ENCODE data around the gene AHNAK. TPM values are rescaled to one million over a fixed set of nuclear protein-coding genes. Genes with fewer than 3 reads are reported as not detected.

Gene AHNAK
- polyA plus RNA-seq, 2 of the 4 experiments (the other 2 are of a cell fraction) = 43.3 to 82.0 TPM

DNA sequence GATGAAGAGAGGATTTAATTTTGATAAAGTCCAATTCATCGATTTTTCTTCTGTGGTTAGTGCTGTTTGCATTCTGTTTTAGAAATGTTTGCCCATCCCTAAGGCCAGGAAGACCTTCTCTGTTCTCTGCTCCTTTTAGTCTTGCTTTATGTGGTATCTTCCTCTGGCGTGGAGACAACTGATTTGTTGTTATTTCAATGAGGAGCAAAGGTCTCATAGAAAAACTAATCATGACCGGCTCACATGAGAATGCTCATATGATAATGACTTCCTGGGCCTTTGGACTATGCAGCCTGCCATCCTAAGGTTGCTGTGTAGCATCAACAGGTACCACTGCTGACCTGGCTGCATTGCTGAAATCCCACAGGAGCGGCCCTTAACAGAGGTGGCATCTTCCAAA is 108.0 kb downstream of the AHNAK start (continued):
- TF ChIP-seq EHMT2 (IDR thresholded peaks at IDR 0.05; ENCODE audit: low read depth) (no peak), MYC (IDR thresholded peaks at IDR 0.05; ENCODE audit: borderline replicate concordance, low read length) (no peak), ZFP36 (IDR thresholded peaks at IDR 0.05; ENCODE audit: borderline replicate concordance, partially characterized antibody) (no peak)

DNA sequence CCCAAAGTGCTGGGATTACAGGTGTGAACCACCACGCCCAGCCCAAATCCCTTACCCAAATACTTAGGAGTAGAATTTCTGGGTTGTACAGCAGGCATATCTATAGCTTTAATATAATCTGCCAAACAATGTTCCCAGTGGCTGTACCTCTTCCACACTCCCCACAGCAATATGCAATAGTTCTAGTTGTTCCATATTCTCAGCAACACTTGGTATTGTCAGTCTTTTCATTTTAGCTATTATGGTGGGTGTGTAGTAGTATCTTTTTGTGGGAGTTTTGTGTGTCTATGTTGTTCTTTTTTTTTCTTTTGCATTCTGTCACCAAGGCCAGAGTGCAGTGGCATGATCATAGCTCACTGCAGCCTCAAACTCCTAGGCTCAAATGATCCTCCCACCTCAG is 109.0 kb downstream of the AHNAK start:
- no peak for ATAC-seq
- Histone ChIP-seq H3K4me3 (no peak overlapping the region), H3K4me1 (peaks cover 17% of the 10 kb centered on the region), H3K9me3 (no peaks in the 10 kb centered on the region), H3K27ac (no peak overlapping the region), H3K4me2 (no peak overlapping the region)
- CTCF ChIA-PET = interaction anchor here (0.7 to 3.0 kb wide), 5 partner anchors 13 to 105 kb away, joined by 4 to 25 read pairs (median 14); no protein-coding TSS in a partner anchor
- no peak for FAIRE-seq
- DNase-seq (ENCODE audit: low read depth in 1 of 2, low spot score in 1 of 2) = no peak
- POLR2A ChIA-PET = no interaction called here
- WGBS (ENCODE audit: missing lambda C conversion rate) = 67% methylated on average over 1 of the region's 1 CpG
- TF ChIP-seq, protein P1, sequence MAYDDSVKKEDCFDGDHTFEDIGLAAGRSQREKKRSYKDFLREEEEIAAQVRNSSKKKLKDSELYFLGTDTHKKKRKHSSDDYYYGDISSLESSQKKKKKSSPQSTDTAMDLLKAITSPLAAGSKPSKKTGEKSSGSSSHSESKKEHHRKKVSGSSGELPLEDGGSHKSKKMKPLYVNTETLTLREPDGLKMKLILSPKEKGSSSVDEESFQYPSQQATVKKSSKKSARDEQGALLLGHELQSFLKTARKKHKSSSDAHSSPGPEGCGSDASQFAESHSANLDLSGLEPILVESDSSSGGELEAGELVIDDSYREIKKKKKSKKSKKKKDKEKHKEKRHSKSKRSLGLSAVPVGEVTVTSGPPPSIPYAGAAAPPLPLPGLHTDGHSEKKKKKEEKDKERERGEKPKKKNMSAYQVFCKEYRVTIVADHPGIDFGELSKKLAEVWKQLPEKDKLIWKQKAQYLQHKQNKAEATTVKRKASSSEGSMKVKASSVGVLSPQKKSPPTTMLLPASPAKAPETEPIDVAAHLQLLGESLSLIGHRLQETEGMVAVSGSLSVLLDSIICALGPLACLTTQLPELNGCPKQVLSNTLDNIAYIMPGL (CRISPR knock-in tag; IDR thresholded peaks at IDR 0.05; ENCODE audit: borderline replicate concordance) = no peak
- TF ChIP-seq MYC (IDR thresholded peaks at IDR 0.05; ENCODE audit: borderline replicate concordance, low read length) (no peak), POLR2A (IDR thresholded peaks at IDR 0.05; ENCODE audit: low read length) (no peak), ZSCAN20 (CRISPR knock-in tag; IDR thresholded peaks at IDR 0.05) (no peak), TP53 (CRISPR knock-in tag; IDR thresholded peaks at IDR 0.05) (no peak), NPAS2 (CRISPR knock-in tag; IDR thresholded peaks at IDR 0.05; ENCODE audit: borderline replicate concordance) (no peak), RFX5 (IDR thresholded peaks at IDR 0.05) (no peak), FOSL2 (IDR thresholded peaks at IDR 0.05) (no peak), FOSL2 (CRISPR knock-in tag; IDR thresholded peaks at IDR 0.05) (no peak), TFCP2L1 (CRISPR knock-in tag; IDR thresholded peaks at IDR 0.05) (no peak)

DNA sequence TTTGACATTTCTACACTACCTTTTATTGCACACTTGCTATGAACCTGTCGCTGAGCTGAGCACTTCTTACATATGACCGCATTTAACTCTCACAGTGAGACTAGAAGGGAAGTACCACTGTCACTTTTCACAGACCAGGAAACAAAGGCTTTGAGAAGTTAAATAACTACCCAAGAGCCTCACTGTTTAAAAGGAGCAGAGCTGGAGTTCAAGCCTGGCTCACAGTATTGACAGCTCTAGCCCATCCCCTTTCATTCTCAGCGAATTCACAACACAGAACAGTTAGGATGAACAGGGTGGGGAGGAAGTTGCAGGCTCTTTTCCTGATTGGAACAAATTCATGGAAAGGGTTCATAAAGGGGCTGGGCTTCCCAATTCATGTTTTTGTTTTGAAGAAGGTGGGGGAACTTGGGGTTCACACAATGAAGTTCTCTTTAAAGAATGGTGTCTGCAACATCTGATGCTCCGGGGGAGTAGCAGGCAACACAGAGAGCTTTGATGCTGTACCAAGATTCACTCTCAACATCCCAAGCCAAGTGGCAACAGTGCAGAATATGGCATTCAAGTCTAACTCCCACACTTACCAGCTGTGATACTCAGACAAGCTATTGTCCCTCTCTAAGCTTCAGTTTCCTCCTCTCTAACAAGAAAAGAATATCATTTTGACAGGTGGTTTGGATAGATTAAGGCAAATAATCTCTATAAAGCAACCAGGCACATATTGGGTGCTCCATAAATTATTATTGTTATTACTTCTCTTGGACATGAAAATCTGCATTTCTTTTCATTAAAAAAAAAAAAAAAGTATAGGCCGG is 110.6 kb downstream of the AHNAK start:
- WGBS (ENCODE audit: missing lambda C conversion rate) = 80% methylated on average over 5 of the region's 5 CpGs
- no peak overlapping the region for H3K27ac ChIP-seq
- CTCF ChIA-PET = interaction anchor here (0.8 to 3.0 kb wide), 11 partner anchors 9 to 427 kb away, joined by 3 to 25 read pairs (median 4); partner anchors contain the start of gene SCGB1A1
- H3K9me3 ChIP-seq = no peaks in the 10 kb centered on the region
- peaks cover 33% of the 10 kb centered on the region for H3K4me1 ChIP-seq
- ATAC-seq = no peak
- DNase-seq (ENCODE audit: low read depth in 1 of 2, low spot score in 1 of 2) = no peak
- H3K4me2 ChIP-seq = no peak overlapping the region
- TF ChIP-seq MYC (IDR thresholded peaks at IDR 0.05; ENCODE audit: borderline replicate concordance, low read length) = no peak
- no peak for FAIRE-seq
- POLR2A ChIA-PET = no interaction called here
- no peak overlapping the region for H3K4me3 ChIP-seq

DNA sequence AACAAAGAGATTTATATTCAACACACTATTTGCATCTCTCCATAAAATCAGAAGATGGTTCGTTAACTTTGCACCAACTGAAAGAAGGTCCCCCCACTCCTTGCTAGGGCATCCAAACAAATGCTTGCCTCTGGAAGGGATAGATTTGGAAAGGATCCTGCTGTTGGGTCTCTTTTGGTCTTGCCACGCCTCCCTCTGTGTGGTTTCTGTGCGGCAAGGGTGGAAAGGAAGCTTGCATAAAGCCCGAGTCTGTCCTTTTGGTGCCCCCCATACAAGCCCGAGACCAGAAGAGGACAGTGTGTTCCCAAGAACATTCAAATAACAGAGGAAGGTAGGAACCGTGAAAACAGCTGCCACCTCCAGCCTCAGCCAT is 112.7 kb downstream of the AHNAK start:
- FAIRE-seq (no peak), ATAC-seq (no peak), DNase-seq (ENCODE audit: low read depth in 1 of 2, low spot score in 1 of 2) (no peak)
- TF ChIP-seq NR3C1 (IDR thresholded peaks at IDR 0.05) (no peak), KDM5A (IDR thresholded peaks at IDR 0.05) (no peak), RCOR1 (IDR thresholded peaks at IDR 0.05; ENCODE audit: low read depth, low read length) (no peak), TFCP2L1 (CRISPR knock-in tag; IDR thresholded peaks at IDR 0.05) (no peak), ZC3H11A (IDR thresholded peaks at IDR 0.05) (no peak), RARB (CRISPR knock-in tag; IDR thresholded peaks at IDR 0.05) (no peak)
- TF ChIP-seq, protein P2, sequence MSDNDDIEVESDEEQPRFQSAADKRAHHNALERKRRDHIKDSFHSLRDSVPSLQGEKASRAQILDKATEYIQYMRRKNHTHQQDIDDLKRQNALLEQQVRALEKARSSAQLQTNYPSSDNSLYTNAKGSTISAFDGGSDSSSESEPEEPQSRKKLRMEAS (IDR thresholded peaks at IDR 0.05) = no peak
- TF ChIP-seq, protein P3, sequence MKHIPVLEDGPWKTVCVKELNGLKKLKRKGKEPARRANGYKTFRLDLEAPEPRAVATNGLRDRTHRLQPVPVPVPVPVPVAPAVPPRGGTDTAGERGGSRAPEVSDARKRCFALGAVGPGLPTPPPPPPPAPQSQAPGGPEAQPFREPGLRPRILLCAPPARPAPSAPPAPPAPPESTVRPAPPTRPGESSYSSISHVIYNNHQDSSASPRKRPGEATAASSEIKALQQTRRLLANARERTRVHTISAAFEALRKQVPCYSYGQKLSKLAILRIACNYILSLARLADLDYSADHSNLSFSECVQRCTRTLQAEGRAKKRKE (CRISPR knock-in tag; IDR thresholded peaks at IDR 0.05; ENCODE audit: low read depth) = no peak
- TF ChIP-seq, protein P4, sequence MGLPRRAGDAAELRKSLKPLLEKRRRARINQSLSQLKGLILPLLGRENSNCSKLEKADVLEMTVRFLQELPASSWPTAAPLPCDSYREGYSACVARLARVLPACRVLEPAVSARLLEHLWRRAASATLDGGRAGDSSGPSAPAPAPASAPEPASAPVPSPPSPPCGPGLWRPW (IDR thresholded peaks at IDR 0.05) = no peak
- Histone ChIP-seq H3K9me3 (no peaks in the 10 kb centered on the region), H3K4me3 (no peak overlapping the region), H3K4me2 (no peak overlapping the region), H3K27ac (peak overlapping the region in 1 of 2 experiments; percentile 11; a peak in 1 of 6 replicates), H3K4me1 (peaks cover 31% of the 10 kb centered on the region)
- CTCF ChIA-PET = interaction anchor here (0.6 to 2.9 kb wide), 5 partner anchors 9 to 158 kb away, joined by 3 to 11 read pairs (median 6); partner anchors contain the start of gene SCGB1A1
- POLR2A ChIA-PET = no interaction called here
- 84% methylated on average over 6 of the region's 6 CpGs for WGBS (ENCODE audit: missing lambda C conversion rate)

Data from A549 (cell line).